ENCODE data around the gene MEF2D.

GRCh38 chr1:156502894-156503697 lies 2.5 kb upstream of the MEF2D start:
- TF ChIP-seq ZNF274 (IDR thresholded peaks at IDR 0.05; ENCODE audit: low read depth, low read length) = no peak
- TF ChIP-seq YY1 (IDR thresholded peaks at IDR 0.05; ENCODE audit: insufficient read depth, insufficient read length) = no peak

Measured in NT2/D1 (cell line).